ENCODE measurements around the gene INPP5D. TPM values are rescaled to one million over a fixed set of nuclear protein-coding genes. Genes with fewer than 3 reads are reported as not detected.
"Not testable (repeated sequence)": the region's sequence is repeated elsewhere in the genome, so short reads cannot be mapped to it uniquely, and the experiment has no call there.

The INPP5D gene
- total RNA-seq, 1 donor from 2014 or later: 0.28 TPM

- no peaks in the 10 kb centered on the region for H3K36me3 Mint-ChIP-seq (ENCODE audit: low read depth)
- DNase-seq (ENCODE audit: low read depth, low spot score): no peak
- H3K4me1 Mint-ChIP-seq: no peaks in the 10 kb centered on the region
- H3K27me3 Mint-ChIP-seq (ENCODE audit: low read depth): no peaks in the 10 kb centered on the region
- peak within 1 kb of the TSS; percentile 59 for H3K27ac Mint-ChIP-seq (ENCODE audit: unreplicated experiment)
- no peak within 1 kb of the TSS for H3K4me3 Mint-ChIP-seq
- TF ChIP-seq, protein P1, sequence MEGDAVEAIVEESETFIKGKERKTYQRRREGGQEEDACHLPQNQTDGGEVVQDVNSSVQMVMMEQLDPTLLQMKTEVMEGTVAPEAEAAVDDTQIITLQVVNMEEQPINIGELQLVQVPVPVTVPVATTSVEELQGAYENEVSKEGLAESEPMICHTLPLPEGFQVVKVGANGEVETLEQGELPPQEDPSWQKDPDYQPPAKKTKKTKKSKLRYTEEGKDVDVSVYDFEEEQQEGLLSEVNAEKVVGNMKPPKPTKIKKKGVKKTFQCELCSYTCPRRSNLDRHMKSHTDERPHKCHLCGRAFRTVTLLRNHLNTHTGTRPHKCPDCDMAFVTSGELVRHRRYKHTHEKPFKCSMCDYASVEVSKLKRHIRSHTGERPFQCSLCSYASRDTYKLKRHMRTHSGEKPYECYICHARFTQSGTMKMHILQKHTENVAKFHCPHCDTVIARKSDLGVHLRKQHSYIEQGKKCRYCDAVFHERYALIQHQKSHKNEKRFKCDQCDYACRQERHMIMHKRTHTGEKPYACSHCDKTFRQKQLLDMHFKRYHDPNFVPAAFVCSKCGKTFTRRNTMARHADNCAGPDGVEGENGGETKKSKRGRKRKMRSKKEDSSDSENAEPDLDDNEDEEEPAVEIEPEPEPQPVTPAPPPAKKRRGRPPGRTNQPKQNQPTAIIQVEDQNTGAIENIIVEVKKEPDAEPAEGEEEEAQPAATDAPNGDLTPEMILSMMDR (conservative IDR thresholded peaks at IDR 0.05): no peak
- peaks cover 7% of the 10 kb centered on the region for H3K9me3 Mint-ChIP-seq
Observed at GRCh38 chr2:233013027-233013461, 47.1 kb upstream of the INPP5D start, which contains the start of gene NGEF. Gene NGEF, minus strand, starts transcription at chr2:233013256. Its CDS starts 38,366 bp downstream, at chr2:232974890.

GRCh38 chr2:233013650-233014049, 46.5 kb upstream of the INPP5D start:
- Mint-ChIP-seq H3K36me3 (ENCODE audit: low read depth) (no peaks in the 10 kb centered on the region), H3K27me3 (ENCODE audit: low read depth) (no peaks in the 10 kb centered on the region), H3K27ac (ENCODE audit: unreplicated experiment) (no peak overlapping the region), H3K4me1 (no peaks in the 10 kb centered on the region), H3K9me3 (peaks cover 7% of the 10 kb centered on the region), H3K4me3 (no peak overlapping the region)
- TF ChIP-seq, protein P1 (conservative IDR thresholded peaks at IDR 0.05): no peak
- no peak for DNase-seq (ENCODE audit: low read depth, low spot score)

GRCh38 chr2:233015019-233015645, 45.0 kb upstream of the INPP5D start:
- Mint-ChIP-seq H3K27me3 (ENCODE audit: low read depth) (no peaks in the 10 kb centered on the region), H3K9me3 (peaks cover 7% of the 10 kb centered on the region), H3K4me3 (no peak overlapping the region), H3K27ac (ENCODE audit: unreplicated experiment) (peak overlapping the region; percentile 82), H3K4me1 (no peaks in the 10 kb centered on the region), H3K36me3 (ENCODE audit: low read depth) (no peaks in the 10 kb centered on the region)
- TF ChIP-seq, protein P1 (conservative IDR thresholded peaks at IDR 0.05): no peak
- DNase-seq (ENCODE audit: low read depth, low spot score): no peak

- TF ChIP-seq, protein P1 (conservative IDR thresholded peaks at IDR 0.05): no peak
- no peak overlapping the region for H3K4me3 Mint-ChIP-seq
- DNase-seq (ENCODE audit: low read depth, low spot score): no peak
- peaks cover 7% of the 10 kb centered on the region for H3K9me3 Mint-ChIP-seq
- no peak overlapping the region for H3K27ac Mint-ChIP-seq (ENCODE audit: unreplicated experiment)
- H3K36me3 Mint-ChIP-seq (ENCODE audit: low read depth): no peaks in the 10 kb centered on the region
- H3K27me3 Mint-ChIP-seq (ENCODE audit: low read depth): no peaks in the 10 kb centered on the region
- H3K4me1 Mint-ChIP-seq: no peaks in the 10 kb centered on the region
Observed at GRCh38 chr2:233017947-233018346, 42.2 kb upstream of the INPP5D start.

GRCh38 chr2:233019610-233020009, 40.5 kb upstream of the INPP5D start:
- H3K36me3 Mint-ChIP-seq (ENCODE audit: low read depth); H3K4me1 Mint-ChIP-seq; H3K27ac Mint-ChIP-seq (ENCODE audit: unreplicated experiment); H3K4me3 Mint-ChIP-seq; DNase-seq (ENCODE audit: low read depth, low spot score); H3K9me3 Mint-ChIP-seq; H3K27me3 Mint-ChIP-seq (ENCODE audit: low read depth): not testable (repeated sequence)

GRCh38 chr2:233020454-233020853, 39.7 kb upstream of the INPP5D start:
- Mint-ChIP-seq H3K36me3 (ENCODE audit: low read depth) (no peaks in the 10 kb centered on the region), H3K27me3 (ENCODE audit: low read depth) (no peaks in the 10 kb centered on the region), H3K4me1 (no peaks in the 10 kb centered on the region), H3K9me3 (peaks cover 5% of the 10 kb centered on the region), H3K27ac (ENCODE audit: unreplicated experiment) (no peak overlapping the region), H3K4me3 (no peak overlapping the region)
- no peak for DNase-seq (ENCODE audit: low read depth, low spot score)
- TF ChIP-seq, protein P1 (conservative IDR thresholded peaks at IDR 0.05): no peak

Measured in neural crest cell (in vitro differentiated cells).